ENCODE data around the gene NRM. TPM values are rescaled to one million over a fixed set of nuclear protein-coding genes. Genes with fewer than 3 reads are reported as not detected.

The NRM gene
- total and polyA plus RNA-seq, 2 of the 13 experiments (the other 11 are each of a cell fraction or from before 2014, with no cell fraction given): 12.5 to 16.0 TPM

- TF ChIP-seq PAXIP1 (CRISPR knock-in tag; conservative IDR thresholded peaks at IDR 0.05) (peak; percentile 44), ZMYM3 (CRISPR knock-in tag; IDR thresholded peaks at IDR 0.05) (peak; percentile 80), GLMP (CRISPR knock-in tag; IDR thresholded peaks at IDR 0.05; ENCODE audit: borderline replicate concordance) (no peak), SETDB1 (CRISPR knock-in tag; IDR thresholded peaks at IDR 0.05; ENCODE audit: borderline replicate concordance) (no peak), ZNF350 (CRISPR knock-in tag; IDR thresholded peaks at IDR 0.05; ENCODE audit: borderline replicate concordance, low read depth) (peak; percentile 49; the same call in 1 of the 2 replicates), ZNF777 (CRISPR knock-in tag; IDR thresholded peaks at IDR 0.05) (peak; percentile 89), ZNF768 (CRISPR knock-in tag; IDR thresholded peaks at IDR 0.05) (peak; percentile 84), HOXA3 (CRISPR knock-in tag; IDR thresholded peaks at IDR 0.05) (peak; percentile 56), NR2F1 (CRISPR knock-in tag; IDR thresholded peaks at IDR 0.05) (no peak), KLF6 (CRISPR knock-in tag; IDR thresholded peaks at IDR 0.05) (0 out of 2 replicates have a peak, but pooled peaks have one; percentile 69), ZNF792 (CRISPR knock-in tag; IDR thresholded peaks at IDR 0.05) (peak; percentile 42; the same call in 1 of the 2 replicates), ZNF329 (CRISPR knock-in tag; IDR thresholded peaks at IDR 0.05; ENCODE audit: low read depth) (no peak), ZNF691 (CRISPR knock-in tag; IDR thresholded peaks at IDR 0.05; ENCODE audit: borderline replicate concordance, low read depth) (peak; percentile 43; the same call in 1 of the 2 replicates), ZNF670 (CRISPR knock-in tag; IDR thresholded peaks at IDR 0.05; ENCODE audit: borderline replicate concordance) (no peak), ZNF746 (CRISPR knock-in tag; IDR thresholded peaks at IDR 0.05) (0 out of 2 replicates have a peak, but pooled peaks have one; percentile 36), SNAPC4 (CRISPR knock-in tag; IDR thresholded peaks at IDR 0.05) (peak; percentile 70; the same call in 1 of the 2 replicates)
Observed at GRCh38 chr6:30678964-30679726, 11.6 kb downstream of the NRM start (continued).

Measured in HepG2 (cell line).